Breast epithelium (tissue), 4 donors: ENCODE results near the gene AGPAT2. TPM values are rescaled to one million over a fixed set of nuclear protein-coding genes. Genes with fewer than 3 reads are reported as not detected.
A peak's percentile ranks its signal among the peaks of the same experiment; 100 is the strongest.

ENCODE experiments used
- DNase-seq, 2 donors: peaks; one replicate each; pipeline ENCODE4 v3.0.0-alpha.2; 2019; ENCODE audit warnings: low spot score in 2 of 2
- H3K27ac ChIP-seq, 2 donors: fragments of 200-600 bp; sonication (generic) in 1 of 2; one replicate each; pipeline ENCODE4 v1.5.1; 2016 to 2019; ENCODE audit warnings: mild to moderate bottlenecking in 1 of 2
- H3K27me3 ChIP-seq, 2 donors: fragments of 200-600 bp; sonication (generic) in 1 of 2; one replicate each; pipeline versions ENCODE4 v1.5.1 to v1.6.0; 2017 to 2019; ENCODE audit warnings: control low read depth in 1 of 2, mild to moderate bottlenecking in 1 of 2
- H3K36me3 ChIP-seq: fragments of 200-600 bp; one replicate; pipeline ENCODE4 v1.5.1; 2019
- H3K4me1 ChIP-seq, 2 donors: fragments of 200-600 bp; sonication (generic); one replicate each; pipeline ENCODE4 v1.5.1; 2016 to 2019; ENCODE audit warnings: control low read depth in 1 of 2
- H3K4me3 ChIP-seq, 3 donors: fragments of 200-600 bp; sonication (generic); 1 replicate in 2 of 3; 2 replicates in 1 of 3; pipeline ENCODE4 v1.5.1; 2016 to 2019; ENCODE audit warnings: mild to moderate bottlenecking in 3 of 3, moderate library complexity in 2 of 3
- H3K9me3 ChIP-seq, 2 donors: fragments of 200-600 bp; sonication (generic) in 1 of 2; one replicate each; pipeline ENCODE4 v1.5.1; 2016 to 2019; ENCODE audit warnings: control low read depth in 1 of 2
- CTCF ChIP-seq, 3 donors: fragments of 450-650 bp; IDR thresholded peaks; one replicate each; pipeline ENCODE4 v1.5.1; 2016 to 2017; ENCODE audit warnings: antibody characterized with exemption in 3 of 3, mild to moderate bottlenecking in 3 of 3, moderate library complexity in 3 of 3
- POLR2A ChIP-seq: fragments of 450-650 bp; IDR thresholded peaks from one replicate; pipeline ENCODE4 v1.6.1; 2016; ENCODE audit warnings: antibody characterized with exemption, mild to moderate bottlenecking, moderate library complexity
- POLR2AphosphoS5 ChIP-seq, 3 donors: sonication (generic); formaldehyde crosslinking; IDR thresholded peaks; one replicate each; pipeline ENCODE4 v1.6.1; 2017; ENCODE audit warnings: antibody characterized with exemption in 3 of 3
- intact Hi-C: fragments of 100-400 bp; cut with DNase I; formaldehyde crosslinking; loops from one replicate; pipeline ENCODE4 v1.15.1; 2023; ENCODE audit warnings: low total_unique reads
- total RNA-seq, 3 donors: library from RNA; depleted of rRNA; stranded (reverse); fragments of >200 nt; gene quantifications; one replicate each; pipeline ENCODE4 v1.1.0, GENCODE V29; 2016

AGPAT2 gene
- total RNA-seq, 3 donors from 2014 or later = 106 to 551 (median 110) TPM

GRCh38 chr9:136732444-136733178, 45.4 kb upstream of the AGPAT2 start:
- Histone ChIP-seq H3K4me3 (no peak overlapping the region), H3K27me3 (no peaks in the 10 kb centered on the region), H3K4me1 (peaks cover 0 to 3% of the 10 kb centered on the region in 2 donors), H3K27ac (no peak overlapping the region), H3K36me3 (no peaks in the 10 kb centered on the region), H3K9me3 (no peaks in the 10 kb centered on the region)
- DNase-seq = no peak
- intact Hi-C loops = no loop called here
- no peak for TF ChIP-seq CTCF (IDR thresholded peaks at IDR 0.05)
- no peak for TF ChIP-seq POLR2AphosphoS5 (IDR thresholded peaks at IDR 0.05)
- TF ChIP-seq POLR2A = no peak

- Histone ChIP-seq H3K4me3 (no peak overlapping the region), H3K27me3 (no peaks in the 10 kb centered on the region), H3K9me3 (no peaks in the 10 kb centered on the region), H3K4me1 (peaks cover 3 to 14% of the 10 kb centered on the region in 2 donors), H3K36me3 (no peaks in the 10 kb centered on the region), H3K27ac (no peak overlapping the region)
- no peak for DNase-seq
- TF ChIP-seq CTCF (IDR thresholded peaks at IDR 0.05) (no peak), POLR2AphosphoS5 (IDR thresholded peaks at IDR 0.05) (no peak), POLR2A (no peak)
- intact Hi-C loops = no loop called here
These were observed 42.7 kb upstream of the AGPAT2 start for GRCh38 chr9:136729926-136730325.

GRCh38 chr9:136729144-136729543, 41.9 kb upstream of the AGPAT2 start:
- H3K27me3 ChIP-seq = no peaks in the 10 kb centered on the region
- intact Hi-C loops = no loop called here
- H3K27ac ChIP-seq = peak overlapping the region in 1 of 2 donors; percentile 13
- peaks cover 1% of the 10 kb centered on the region for H3K36me3 ChIP-seq
- H3K4me3 ChIP-seq = peak overlapping the region; percentile 75 to 86 (median 81)
- TF ChIP-seq POLR2AphosphoS5 (IDR thresholded peaks at IDR 0.05) = no peak
- no peak for TF ChIP-seq POLR2A
- TF ChIP-seq CTCF (IDR thresholded peaks at IDR 0.05) = no peak
- H3K4me1 ChIP-seq = peaks cover 3 to 14% of the 10 kb centered on the region in 2 donors
- DNase-seq = no peak
- H3K9me3 ChIP-seq = no peaks in the 10 kb centered on the region

GRCh38 chr9:136728548-136729123, 41.4 kb upstream of the AGPAT2 start:
- Histone ChIP-seq H3K9me3 (no peaks in the 10 kb centered on the region), H3K4me1 (peaks cover 3 to 14% of the 10 kb centered on the region in 2 donors), H3K4me3 (peak overlapping the region; percentile 75 to 86 (median 81)), H3K27ac (peak overlapping the region in 1 of 2 donors; percentile 13), H3K27me3 (no peaks in the 10 kb centered on the region), H3K36me3 (peaks cover 6% of the 10 kb centered on the region)
- TF ChIP-seq POLR2A = no peak
- DNase-seq = no peak
- intact Hi-C loops = no loop called here

- H3K27me3 ChIP-seq = no peaks in the 10 kb centered on the region
- peaks cover 3 to 14% of the 10 kb centered on the region in 2 donors for H3K4me1 ChIP-seq
- TF ChIP-seq POLR2AphosphoS5 (IDR thresholded peaks at IDR 0.05) (peak; percentile 98 to 99 (median 98)), CTCF (IDR thresholded peaks at IDR 0.05) (peak; percentile 44 to 96 (median 78)), POLR2A (peak; percentile 87)
- H3K4me3 ChIP-seq = peak overlapping the region; percentile 75 to 86 (median 81)
- H3K36me3 ChIP-seq = peaks cover 11% of the 10 kb centered on the region
- DNase-seq = peak; percentile 77 to 92
- H3K9me3 ChIP-seq = no peaks in the 10 kb centered on the region
- intact Hi-C loops = no loop called here
- H3K27ac ChIP-seq = peak overlapping the region; percentile 13 to 45
These were observed 40.9 kb upstream of the AGPAT2 start for GRCh38 chr9:136728080-136728547.
